ENCODE results near the gene KAT7. TPM values are rescaled to one million over a fixed set of nuclear protein-coding genes. Genes with fewer than 3 reads are reported as not detected.
A peak's percentile ranks its signal among the peaks of the same experiment; 100 is the strongest.

KAT7 gene
- total RNA-seq, 1 donor from 2014 or later: 27.1 TPM

GRCh38 chr17:49809056-49809455 is 20.6 kb downstream of the KAT7 start:
- no peak for DNase-seq (ENCODE audit: low read depth in 2 of 2)

DNA sequence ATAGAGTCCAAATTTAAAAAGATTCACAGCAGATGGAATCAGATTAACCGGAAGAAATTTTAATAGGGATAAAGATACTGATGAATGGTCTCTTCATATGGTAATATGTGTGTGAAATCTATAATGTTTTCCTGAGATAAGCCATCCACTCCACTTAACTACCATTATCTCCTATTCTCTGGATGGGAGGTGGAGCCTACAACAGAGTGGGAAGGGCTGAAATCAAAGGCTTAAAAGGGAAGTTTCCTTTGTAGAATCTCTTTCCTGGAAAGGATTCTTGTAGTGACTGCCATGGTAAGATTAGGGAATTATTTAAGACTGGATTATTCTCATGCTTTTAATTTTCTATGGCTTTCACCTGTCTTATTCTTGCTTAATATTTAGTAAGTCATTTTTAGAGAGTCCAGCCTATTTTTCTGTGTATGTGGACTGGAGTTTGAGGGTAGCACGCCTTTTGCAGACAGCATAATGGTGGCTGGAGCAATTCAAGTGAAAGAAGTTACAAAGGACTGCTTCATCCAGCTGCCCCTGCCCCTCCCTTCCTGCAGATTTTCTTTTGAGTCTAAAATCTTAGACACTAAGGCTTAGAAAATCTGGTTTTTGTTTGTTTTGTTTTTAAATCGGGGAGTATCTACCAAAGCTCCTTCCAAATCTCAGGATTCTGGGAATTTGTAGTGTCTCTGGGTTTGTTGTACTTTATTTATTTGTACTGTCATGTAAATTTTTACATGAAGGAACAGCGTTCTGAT is 26.5 kb downstream of the KAT7 start:
- no peak for DNase-seq (ENCODE audit: low read depth in 2 of 2)

DNA sequence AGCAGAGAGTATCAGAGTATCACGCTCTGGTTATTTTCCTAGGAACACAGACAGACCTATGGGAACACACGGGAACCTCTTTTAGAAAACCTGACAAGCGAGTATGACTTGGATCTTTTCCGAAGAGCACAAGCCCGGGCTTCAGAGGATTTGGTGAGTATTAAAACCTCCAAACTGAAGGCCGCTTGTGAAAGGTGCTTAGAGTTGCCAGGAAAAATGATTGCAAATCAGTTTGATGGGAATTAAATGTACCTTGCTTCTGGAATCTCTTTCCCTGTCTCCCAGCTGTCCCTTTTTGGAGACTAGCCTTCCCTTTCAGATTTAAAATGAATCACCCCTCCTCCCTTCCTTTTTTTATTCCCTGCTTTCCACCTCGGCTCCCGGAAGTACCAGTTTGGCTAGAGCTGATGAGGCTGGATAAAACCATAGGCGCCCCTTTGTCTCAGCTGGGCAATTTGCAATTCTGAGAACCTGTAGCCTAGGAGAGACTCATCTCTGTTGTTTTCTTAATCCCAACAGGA is 27.3 kb downstream of the KAT7 start:
- peak in 1 of 2 donors; percentile 58 for DNase-seq (ENCODE audit: low read depth in 2 of 2)

- DNase-seq (ENCODE audit: low read depth in 2 of 2): no peak
These were observed 29.5 kb downstream of the KAT7 start for GRCh38 chr17:49817993-49818392.

GRCh38 chr17:49819138-49819537 is 30.7 kb downstream of the KAT7 start:
- peak; percentile 45 to 74 for DNase-seq (ENCODE audit: low read depth in 2 of 2)

GRCh38 chr17:49819651-49820050 is 31.2 kb downstream of the KAT7 start:
- no peak for DNase-seq (ENCODE audit: low read depth in 2 of 2)

GRCh38 chr17:49820773-49821172 is 32.3 kb downstream of the KAT7 start:
- DNase-seq (ENCODE audit: low read depth in 2 of 2): no peak

- DNase-seq (ENCODE audit: low read depth in 2 of 2): peak; percentile 57 to 61
These were observed 33.0 kb downstream of the KAT7 start for GRCh38 chr17:49821466-49821865.

GRCh38 chr17:49821916-49822315 is 33.4 kb downstream of the KAT7 start:
- no peak for DNase-seq (ENCODE audit: low read depth in 2 of 2)

- no peak for DNase-seq (ENCODE audit: low read depth in 2 of 2)
These were observed 34.3 kb downstream of the KAT7 start for GRCh38 chr17:49822829-49823228.

GRCh38 chr17:49823614-49824013 is 35.1 kb downstream of the KAT7 start:
- DNase-seq (ENCODE audit: low read depth in 2 of 2): no peak

- DNase-seq (ENCODE audit: low read depth in 2 of 2): no peak
These were observed 37.2 kb downstream of the KAT7 start for GRCh38 chr17:49825645-49826044.

DNA sequence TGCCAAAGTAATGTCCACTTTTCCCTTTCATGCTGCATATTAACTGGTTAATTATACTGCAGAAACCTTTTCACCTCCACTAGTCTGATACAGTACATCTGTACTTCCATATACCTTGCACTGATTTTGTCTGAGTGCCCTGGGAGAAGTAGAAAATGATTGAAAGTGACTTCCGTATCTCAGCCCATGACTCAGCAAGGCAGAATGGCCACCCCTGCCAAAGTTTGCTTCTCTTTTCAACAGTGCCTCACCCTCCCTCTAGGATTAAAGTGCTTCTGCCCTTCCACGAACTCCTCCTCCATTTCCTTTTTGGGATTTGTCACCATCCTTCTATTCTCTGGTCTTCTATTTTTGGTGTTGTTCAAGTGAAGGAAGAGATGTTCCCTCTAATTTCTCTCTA is 39.8 kb downstream of the KAT7 start:
- peak in 1 of 2 donors; percentile 42 for DNase-seq (ENCODE audit: low read depth in 2 of 2)

GRCh38 chr17:49829026-49829425 is 40.5 kb downstream of the KAT7 start:
- no peak for DNase-seq (ENCODE audit: low read depth in 2 of 2)

- DNase-seq (ENCODE audit: low read depth in 2 of 2): peak in 1 of 2 donors; percentile 26
These were observed 42.1 kb downstream of the KAT7 start for GRCh38 chr17:49830605-49831004.

- DNase-seq (ENCODE audit: low read depth in 2 of 2): peak; percentile 90 to 93
These were observed 44.5 kb downstream of the KAT7 start for GRCh38 chr17:49832840-49833599.

DNA sequence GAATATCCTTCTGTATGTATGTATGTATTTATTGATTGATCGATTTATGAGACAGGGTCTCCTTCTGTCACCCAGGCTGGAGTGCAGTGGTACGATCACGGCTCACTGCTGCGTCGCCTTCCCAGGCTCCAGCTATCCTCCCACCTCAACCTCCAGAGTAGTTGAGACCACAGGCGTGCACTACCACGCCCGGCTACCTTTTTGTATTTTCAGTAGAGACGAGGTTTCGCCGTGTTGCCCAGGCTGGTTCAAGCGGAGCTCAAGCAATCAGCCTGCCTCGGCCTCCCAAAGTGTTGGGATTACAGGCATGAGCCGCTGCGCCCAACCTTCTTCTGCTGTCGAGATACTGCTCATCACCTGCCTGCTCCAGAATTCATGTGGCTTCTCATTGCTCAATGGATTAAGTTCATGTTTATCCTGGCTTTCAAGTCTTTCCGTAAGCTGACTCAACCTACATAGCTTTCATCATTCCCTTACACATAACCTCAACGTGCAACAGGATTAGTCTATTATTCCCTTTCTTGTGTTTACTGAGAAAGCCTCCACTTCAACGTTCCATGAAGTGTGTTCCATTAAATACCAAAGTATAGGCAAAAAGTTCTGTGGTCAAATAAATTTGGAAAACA is 45.8 kb downstream of the KAT7 start:
- DNase-seq (ENCODE audit: low read depth in 2 of 2): peak; percentile 25 to 68

DNA sequence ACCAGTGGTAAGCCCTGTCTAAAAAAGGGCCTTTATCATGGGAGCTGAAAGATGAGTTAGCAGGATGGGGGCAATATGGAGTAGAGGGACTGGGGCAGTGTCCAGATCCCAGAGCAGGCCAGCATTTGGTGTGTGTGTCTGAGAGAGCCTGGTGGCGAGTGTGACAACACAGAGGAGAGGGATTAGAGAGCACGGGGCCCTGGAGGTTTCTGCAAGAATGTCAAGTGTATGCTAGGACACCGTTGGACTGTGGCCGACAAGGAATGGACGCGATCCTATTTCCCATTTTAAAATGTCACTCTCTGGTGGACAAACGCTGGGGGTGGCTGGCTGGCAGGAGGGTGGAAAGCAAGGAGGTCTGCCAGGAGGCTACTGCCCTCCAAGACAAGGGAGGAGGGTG is 47.0 kb downstream of the KAT7 start:
- no peak for DNase-seq (ENCODE audit: low read depth in 2 of 2)

DNA sequence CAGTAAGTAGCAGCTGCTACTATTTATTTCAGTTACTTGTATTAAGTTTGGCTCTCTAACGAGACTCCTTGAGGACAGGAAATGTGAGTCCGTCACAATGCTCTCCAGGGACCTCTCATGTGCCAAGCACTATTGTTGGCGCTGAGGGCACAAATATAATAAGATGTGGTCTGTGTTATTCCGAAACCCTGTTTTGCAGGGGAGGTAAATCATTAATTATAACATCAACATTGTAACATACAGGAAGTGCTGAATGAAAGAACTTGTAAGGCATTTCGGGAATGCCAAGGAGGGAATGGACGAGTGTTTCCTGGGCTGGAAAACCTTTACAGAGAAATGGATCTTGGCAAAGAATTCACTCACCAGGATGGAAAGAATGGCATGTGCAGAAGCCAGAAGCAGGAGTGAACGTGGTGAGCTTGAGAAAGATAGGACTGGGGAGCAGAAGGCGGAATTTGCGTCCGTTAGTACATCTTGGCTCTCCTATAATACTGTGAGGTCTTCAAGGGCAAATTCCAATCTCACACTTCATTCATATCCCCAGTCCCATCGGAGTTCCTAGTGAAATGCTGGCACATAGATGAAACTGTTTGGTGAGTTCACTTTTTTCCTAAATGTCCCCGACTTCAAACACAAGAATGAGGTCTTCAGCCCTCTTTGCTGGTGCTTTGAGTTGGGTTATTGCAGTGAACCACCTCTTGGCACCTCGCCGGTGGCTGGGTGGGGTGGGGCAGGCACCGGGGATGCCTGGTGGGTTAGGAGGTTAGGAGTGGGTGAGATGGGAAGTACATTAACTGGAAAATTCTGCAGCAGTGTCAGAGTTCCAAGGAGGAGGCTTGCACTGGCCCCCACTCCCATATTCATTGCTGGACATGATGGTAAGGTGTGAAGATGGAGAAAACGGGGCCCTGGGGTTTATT is 47.9 kb downstream of the KAT7 start:
- peak in 1 of 2 donors; percentile 78 for DNase-seq (ENCODE audit: low read depth in 2 of 2)

GRCh38 chr17:49839455-49839854 is 51.0 kb downstream of the KAT7 start:
- DNase-seq (ENCODE audit: low read depth in 2 of 2): no peak

DNA sequence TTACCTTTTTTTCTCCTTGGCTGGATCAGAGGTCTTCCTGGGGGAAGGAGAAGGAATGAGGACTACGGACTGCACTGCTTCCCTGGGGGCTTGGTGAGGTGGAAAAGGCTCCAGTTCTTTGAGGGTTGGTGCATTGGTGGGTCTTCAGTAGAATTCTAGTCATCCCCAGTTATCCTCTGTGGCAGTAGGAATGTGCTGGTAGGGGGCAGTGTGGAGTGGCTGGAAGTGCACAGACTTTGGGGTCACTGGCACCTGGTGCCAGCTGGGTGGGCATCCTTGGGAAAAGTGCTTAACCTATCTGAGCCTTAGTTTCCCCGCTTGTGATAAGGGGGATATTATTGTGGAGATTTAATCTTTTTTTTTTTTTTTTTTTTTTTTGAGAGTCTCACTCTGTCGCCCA is 53.1 kb downstream of the KAT7 start:
- DNase-seq (ENCODE audit: low read depth in 2 of 2): no peak

Measured in dermis microvascular lymphatic vessel endothelial cell (primary cell).